Measurements from ENCODE around the gene MGAT3.

DNA sequence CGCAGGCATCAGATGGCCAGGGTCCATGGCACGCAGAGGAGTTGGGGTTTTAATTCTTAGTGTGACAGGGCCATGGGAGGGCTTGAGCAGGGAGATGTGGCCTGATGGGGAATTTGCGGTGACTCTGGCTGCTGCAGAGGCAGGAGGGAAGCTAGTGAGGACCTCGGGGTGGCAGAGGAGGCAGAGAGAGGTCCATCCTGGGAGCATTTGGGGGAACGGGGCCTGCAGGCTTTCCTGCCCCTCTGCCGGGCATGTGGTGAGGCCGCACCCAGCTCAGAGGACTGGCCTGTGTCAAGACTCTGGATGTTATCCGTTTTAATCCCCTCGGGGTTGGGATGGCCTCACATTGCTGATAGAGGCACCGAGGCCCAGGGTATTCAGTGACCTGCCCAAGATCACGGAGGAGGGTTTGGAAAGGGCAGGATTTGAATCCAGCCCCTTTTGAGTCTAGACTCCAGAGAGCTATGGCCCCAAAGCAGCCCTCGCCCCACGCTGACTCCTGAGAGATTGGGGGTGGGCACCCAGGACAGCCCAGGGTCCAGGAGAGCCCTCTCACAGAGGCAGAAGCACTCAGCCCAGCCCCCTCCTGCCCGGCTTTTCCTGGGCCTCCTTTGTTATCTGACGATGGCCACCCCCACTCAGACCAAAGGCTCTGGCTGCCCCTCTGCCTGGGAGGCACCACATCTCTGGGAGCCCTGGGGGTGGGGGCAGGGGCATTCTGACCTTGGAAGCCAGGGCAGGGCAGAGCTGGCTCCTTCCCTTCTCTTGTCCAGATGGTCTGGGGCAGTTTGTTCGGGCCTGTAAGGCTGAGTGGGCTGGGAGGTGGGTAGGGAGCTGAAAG is 13.9 kb downstream of the MGAT3 start:
- TF ChIP-seq, protein P1, sequence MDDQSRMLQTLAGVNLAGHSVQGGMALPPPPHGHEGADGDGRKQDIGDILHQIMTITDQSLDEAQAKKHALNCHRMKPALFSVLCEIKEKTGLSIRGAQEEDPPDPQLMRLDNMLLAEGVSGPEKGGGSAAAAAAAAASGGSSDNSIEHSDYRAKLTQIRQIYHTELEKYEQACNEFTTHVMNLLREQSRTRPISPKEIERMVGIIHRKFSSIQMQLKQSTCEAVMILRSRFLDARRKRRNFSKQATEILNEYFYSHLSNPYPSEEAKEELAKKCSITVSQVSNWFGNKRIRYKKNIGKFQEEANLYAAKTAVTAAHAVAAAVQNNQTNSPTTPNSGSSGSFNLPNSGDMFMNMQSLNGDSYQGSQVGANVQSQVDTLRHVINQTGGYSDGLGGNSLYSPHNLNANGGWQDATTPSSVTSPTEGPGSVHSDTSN (CRISPR knock-in tag; IDR thresholded peaks at IDR 0.05), result no peak
- TF ChIP-seq, protein P2, sequence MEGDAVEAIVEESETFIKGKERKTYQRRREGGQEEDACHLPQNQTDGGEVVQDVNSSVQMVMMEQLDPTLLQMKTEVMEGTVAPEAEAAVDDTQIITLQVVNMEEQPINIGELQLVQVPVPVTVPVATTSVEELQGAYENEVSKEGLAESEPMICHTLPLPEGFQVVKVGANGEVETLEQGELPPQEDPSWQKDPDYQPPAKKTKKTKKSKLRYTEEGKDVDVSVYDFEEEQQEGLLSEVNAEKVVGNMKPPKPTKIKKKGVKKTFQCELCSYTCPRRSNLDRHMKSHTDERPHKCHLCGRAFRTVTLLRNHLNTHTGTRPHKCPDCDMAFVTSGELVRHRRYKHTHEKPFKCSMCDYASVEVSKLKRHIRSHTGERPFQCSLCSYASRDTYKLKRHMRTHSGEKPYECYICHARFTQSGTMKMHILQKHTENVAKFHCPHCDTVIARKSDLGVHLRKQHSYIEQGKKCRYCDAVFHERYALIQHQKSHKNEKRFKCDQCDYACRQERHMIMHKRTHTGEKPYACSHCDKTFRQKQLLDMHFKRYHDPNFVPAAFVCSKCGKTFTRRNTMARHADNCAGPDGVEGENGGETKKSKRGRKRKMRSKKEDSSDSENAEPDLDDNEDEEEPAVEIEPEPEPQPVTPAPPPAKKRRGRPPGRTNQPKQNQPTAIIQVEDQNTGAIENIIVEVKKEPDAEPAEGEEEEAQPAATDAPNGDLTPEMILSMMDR (tag by site-specific recombination; IDR thresholded peaks at IDR 0.05), result no peak
- TF ChIP-seq, protein P3, sequence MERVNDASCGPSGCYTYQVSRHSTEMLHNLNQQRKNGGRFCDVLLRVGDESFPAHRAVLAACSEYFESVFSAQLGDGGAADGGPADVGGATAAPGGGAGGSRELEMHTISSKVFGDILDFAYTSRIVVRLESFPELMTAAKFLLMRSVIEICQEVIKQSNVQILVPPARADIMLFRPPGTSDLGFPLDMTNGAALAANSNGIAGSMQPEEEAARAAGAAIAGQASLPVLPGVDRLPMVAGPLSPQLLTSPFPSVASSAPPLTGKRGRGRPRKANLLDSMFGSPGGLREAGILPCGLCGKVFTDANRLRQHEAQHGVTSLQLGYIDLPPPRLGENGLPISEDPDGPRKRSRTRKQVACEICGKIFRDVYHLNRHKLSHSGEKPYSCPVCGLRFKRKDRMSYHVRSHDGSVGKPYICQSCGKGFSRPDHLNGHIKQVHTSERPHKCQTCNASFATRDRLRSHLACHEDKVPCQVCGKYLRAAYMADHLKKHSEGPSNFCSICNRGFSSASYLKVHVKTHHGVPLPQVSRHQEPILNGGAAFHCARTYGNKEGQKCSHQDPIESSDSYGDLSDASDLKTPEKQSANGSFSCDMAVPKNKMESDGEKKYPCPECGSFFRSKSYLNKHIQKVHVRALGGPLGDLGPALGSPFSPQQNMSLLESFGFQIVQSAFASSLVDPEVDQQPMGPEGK (tag by site-specific recombination; IDR thresholded peaks at IDR 0.05), result no peak
- no peak for TF ChIP-seq MEIS1 (CRISPR knock-in tag; IDR thresholded peaks at IDR 0.05; ENCODE audit: borderline replicate concordance)
